ENCODE data around the gene CRNN. TPM values are rescaled to one million over a fixed set of nuclear protein-coding genes. Genes with fewer than 3 reads are reported as not detected.

CRNN gene
- total RNA-seq: not detected
- not detected for polyA plus RNA-seq (ENCODE audit: insufficient read depth in 1 of 8, insufficient read length in 8 of 8, low replicate concordance in 1 of 8)
- long read RNA-seq, donor 1: 0 reads
- long read RNA-seq, donor 2: 0 reads
- long read RNA-seq, donor 3: 0 reads
- long read RNA-seq, donor 4: 0 reads
- long read RNA-seq, donor 5: 0 reads
- long read RNA-seq, donor 6: 0 reads
- long read RNA-seq, donor 7: 0 reads
- long read RNA-seq, donor 8: 0 reads
- long read RNA-seq, donor 9: 0 reads
- long read RNA-seq, donor 10: 0 reads
- long read RNA-seq, donor 11: 0 reads

DNA sequence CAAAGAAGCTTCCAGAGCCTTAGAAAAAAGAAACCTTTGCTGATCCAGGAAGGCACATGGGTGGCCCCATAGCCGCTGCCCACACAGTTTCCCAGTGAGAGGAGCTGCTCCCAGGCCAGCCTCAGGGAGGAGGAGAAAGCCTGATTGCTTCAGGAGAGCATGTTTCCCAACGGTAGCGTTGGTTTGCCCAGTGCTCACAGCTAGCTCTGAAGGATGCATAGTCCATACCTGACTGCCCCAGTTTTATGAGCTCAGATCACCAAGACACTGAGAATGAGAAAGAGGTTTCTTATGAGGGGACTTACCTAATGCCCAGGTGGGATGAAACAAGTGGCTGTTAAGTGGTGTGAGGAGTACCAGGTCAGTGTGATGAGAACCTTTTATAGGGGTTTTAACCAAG is at the start of gene CRNN:
TSS of gene CRNN (minus strand) at position 355 of the 400 bp plus-strand sequence. CDS start 2,030 bp downstream, outside the sequence.
- no peak for DNase-seq
- Histone ChIP-seq H3K36me3 (ENCODE audit: control insufficient read depth, insufficient read depth, low read length) (no peaks in the 10 kb centered on the region), H3K27ac (ENCODE audit: low read length) (no peak within 1 kb of the TSS), H3K27me3 (ENCODE audit: control insufficient read depth, insufficient read depth, low read length) (no peaks in the 10 kb centered on the region), H3K4me3 (ENCODE audit: low read length) (no peak within 1 kb of the TSS), H3K9me3 (replicated peaks; ENCODE audit: control insufficient read depth, low read depth, low read length) (no peaks in the 10 kb centered on the region), H3K4me1 (ENCODE audit: control insufficient read depth, insufficient read depth, low read length) (no peaks in the 10 kb centered on the region)
- WGBS (ENCODE audit: insufficient coverage): 83% methylated on average over 3 of the region's 3 CpGs

DNA sequence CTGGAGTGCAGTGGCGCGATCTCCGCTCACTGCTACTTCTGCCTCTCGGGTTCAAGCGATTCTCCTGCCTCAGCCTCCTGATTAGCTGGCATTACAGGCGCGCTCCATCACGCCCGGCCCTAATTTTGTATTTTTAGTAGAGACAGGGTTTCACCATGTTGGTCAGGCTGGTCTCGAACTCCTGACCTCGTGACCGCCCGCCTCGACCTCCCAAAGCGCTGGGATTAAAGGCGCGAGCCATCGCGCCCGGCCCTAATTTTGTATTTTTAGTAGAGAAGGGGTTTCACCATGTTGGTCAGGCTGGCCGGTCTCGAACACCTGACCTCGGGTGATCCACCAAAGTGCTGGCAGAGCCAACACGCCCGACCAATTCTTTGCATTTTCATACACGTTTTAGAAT is 48.6 kb upstream of the CRNN start:
- DNase-seq: no peak
- over 99% methylated on average over 16 of the region's 26 CpGs for WGBS (ENCODE audit: insufficient coverage)

DNA sequence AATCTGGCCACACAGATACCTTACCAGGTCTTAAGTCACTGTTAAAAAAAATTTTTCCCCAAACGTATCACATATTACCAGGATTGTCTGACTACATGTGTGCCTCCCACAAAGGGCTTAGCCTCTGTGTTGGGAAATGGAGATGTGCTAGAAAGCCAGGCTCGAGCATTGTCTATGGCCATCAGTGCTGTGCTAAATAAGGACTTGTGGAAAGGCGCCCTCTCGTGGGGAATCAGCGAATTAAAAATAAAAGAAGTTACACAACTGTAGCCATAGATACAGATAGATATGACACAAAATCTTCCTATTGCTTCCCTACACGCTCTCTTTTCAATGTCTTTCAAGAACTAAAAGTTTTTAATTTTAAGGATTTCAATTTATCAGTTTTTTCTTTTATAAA is 47.5 kb upstream of the CRNN start:
- no peaks in the 10 kb centered on the region for H3K9me3 ChIP-seq (replicated peaks; ENCODE audit: control insufficient read depth, low read depth, low read length)
- no CpG with 5 or more reads among the region's 6 CpGs for WGBS (ENCODE audit: insufficient coverage)
- peak; percentile 18 for DNase-seq
- H3K27me3 ChIP-seq (ENCODE audit: control insufficient read depth, insufficient read depth, low read length): no peaks in the 10 kb centered on the region
- H3K4me3 ChIP-seq (ENCODE audit: low read length): no peak overlapping the region
- no peak overlapping the region for H3K27ac ChIP-seq (ENCODE audit: low read length)
- no peaks in the 10 kb centered on the region for H3K4me1 ChIP-seq (ENCODE audit: control insufficient read depth, insufficient read depth, low read length)
- no peaks in the 10 kb centered on the region for H3K36me3 ChIP-seq (ENCODE audit: control insufficient read depth, insufficient read depth, low read length)

More for the DNA sequence above, 48.6 kb upstream of the CRNN start:
- no peak overlapping the region for H3K4me3 ChIP-seq (ENCODE audit: low read length)
- no peak overlapping the region for H3K27ac ChIP-seq (ENCODE audit: low read length)
- no peaks in the 10 kb centered on the region for H3K36me3 ChIP-seq (ENCODE audit: control insufficient read depth, insufficient read depth, low read length)
- H3K27me3 ChIP-seq (ENCODE audit: control insufficient read depth, insufficient read depth, low read length): no peaks in the 10 kb centered on the region
- H3K4me1 ChIP-seq (ENCODE audit: control insufficient read depth, insufficient read depth, low read length): no peaks in the 10 kb centered on the region
- H3K9me3 ChIP-seq (replicated peaks; ENCODE audit: control insufficient read depth, low read depth, low read length): no peaks in the 10 kb centered on the region

DNA sequence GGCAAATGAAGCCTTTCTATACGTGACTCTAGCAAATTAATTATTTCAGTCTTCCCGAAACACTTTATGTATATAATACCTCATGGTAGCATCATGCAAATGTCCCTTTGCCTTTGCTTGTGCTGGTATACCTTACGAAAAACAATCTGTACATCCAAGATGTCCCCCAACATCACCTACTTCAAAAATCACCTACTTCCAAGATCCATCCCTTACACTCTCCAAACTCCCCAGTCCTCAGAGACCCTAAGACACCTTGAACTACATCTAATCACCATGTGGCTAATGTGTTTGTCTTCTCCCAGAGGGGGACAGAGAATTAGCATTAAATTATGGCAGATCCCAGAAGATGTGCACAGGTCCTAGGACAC is 46.5 kb upstream of the CRNN start:
- Histone ChIP-seq H3K27me3 (ENCODE audit: control insufficient read depth, insufficient read depth, low read length) (no peaks in the 10 kb centered on the region), H3K4me1 (ENCODE audit: control insufficient read depth, insufficient read depth, low read length) (no peaks in the 10 kb centered on the region), H3K27ac (ENCODE audit: low read length) (no peak overlapping the region), H3K4me3 (ENCODE audit: low read length) (no peak overlapping the region), H3K9me3 (replicated peaks; ENCODE audit: control insufficient read depth, low read depth, low read length) (no peaks in the 10 kb centered on the region), H3K36me3 (ENCODE audit: control insufficient read depth, insufficient read depth, low read length) (no peaks in the 10 kb centered on the region)
- no peak for DNase-seq
- 57% methylated on average over 3 of the region's 3 CpGs for WGBS (ENCODE audit: insufficient coverage)

DNA sequence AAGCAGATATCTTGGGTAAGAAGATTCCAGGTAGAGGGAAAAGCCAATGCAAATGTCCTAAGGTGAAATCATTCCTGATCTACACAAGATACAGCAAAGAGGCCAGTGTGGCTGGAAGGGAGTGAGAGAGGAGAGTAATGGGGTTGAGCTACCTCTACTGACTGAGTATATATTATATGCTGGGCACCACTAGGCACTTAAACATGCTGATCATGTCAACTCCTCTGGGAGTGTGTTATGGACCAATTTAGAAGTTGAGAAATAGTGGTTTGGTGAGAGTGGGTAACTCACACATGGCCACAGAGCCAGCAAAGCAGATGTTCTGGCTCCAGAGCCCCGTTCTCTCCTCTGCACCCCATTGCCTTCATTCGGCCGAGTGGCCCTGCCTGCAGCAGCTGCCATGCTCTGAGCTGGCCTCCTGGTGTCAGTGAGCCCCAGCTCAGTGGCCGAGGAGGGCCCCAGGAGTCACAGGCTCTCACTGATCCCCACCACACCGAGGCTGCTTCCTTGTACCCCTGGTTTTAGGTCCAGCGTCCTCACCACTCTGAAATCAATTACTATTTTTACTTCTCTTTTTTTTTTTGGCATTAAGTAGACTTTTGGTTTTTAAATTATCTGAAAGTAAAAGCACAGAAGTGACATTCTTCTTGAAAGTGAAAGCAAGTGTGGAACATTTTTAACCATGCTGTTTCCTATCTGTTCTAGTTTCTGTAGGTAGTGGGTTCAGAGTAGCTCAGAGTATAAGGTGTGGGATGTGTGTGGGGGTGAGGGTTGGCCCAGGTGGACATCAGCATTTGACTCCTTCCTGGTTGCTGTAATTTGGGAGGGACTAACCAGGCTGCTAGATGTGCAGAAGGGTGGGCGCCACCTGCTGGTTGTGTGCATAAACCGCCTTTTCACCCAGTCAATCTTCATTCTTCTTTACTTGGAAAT is 45.8 kb upstream of the CRNN start:
- Histone ChIP-seq H3K4me1 (ENCODE audit: control insufficient read depth, insufficient read depth, low read length) (no peaks in the 10 kb centered on the region), H3K36me3 (ENCODE audit: control insufficient read depth, insufficient read depth, low read length) (no peaks in the 10 kb centered on the region), H3K4me3 (ENCODE audit: low read length) (no peak overlapping the region), H3K27me3 (ENCODE audit: control insufficient read depth, insufficient read depth, low read length) (no peaks in the 10 kb centered on the region), H3K9me3 (replicated peaks; ENCODE audit: control insufficient read depth, low read depth, low read length) (no peaks in the 10 kb centered on the region), H3K27ac (ENCODE audit: low read length) (no peak overlapping the region)
- 42% methylated on average over 5 of the region's 8 CpGs for WGBS (ENCODE audit: insufficient coverage)
- peak; percentile 8 for DNase-seq

DNA sequence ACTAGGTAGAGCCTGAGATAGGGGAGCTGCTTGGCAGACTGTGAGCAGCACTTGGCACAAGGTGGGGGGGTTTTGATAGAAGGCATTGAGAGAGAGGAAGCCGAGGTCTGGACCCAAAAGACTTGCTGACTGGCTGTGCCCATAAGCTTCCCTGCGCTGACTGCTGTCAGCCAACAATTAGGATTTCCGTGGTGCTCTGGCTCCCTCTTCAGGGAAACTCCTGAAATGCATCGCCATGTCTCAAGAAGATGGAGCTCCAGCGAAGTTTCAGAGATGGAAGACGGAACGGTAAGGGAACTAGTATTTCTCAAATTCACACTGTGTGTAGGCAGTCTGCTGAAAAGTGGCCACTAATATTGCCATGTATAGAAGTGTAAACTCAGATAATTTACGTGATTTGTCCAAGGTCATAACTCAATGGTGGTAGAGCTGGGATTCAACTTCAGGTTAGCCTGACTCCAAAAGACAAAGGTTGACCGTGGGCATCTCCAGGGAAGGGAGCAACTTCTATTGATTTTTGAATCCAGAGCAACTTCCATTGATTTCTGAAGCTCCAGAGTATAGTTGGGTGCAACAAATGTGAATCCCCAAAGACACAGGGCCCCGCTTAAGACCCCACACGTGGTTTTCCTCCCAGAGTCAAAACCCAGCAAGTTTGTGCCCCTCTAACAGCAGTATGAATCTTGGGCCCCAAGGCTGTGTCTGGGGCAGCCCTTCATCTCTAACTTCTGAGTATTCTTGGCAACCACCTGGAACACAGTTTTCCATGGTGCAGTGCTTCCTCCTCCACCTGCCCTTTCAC is 44.5 kb upstream of the CRNN start:
- H3K27me3 ChIP-seq (ENCODE audit: control insufficient read depth, insufficient read depth, low read length): no peaks in the 10 kb centered on the region
- peak; percentile 69 for DNase-seq
- no peak overlapping the region for H3K27ac ChIP-seq (ENCODE audit: low read length)
- no peaks in the 10 kb centered on the region for H3K4me1 ChIP-seq (ENCODE audit: control insufficient read depth, insufficient read depth, low read length)
- no peak overlapping the region for H3K4me3 ChIP-seq (ENCODE audit: low read length)
- 34% methylated on average over 8 of the region's 11 CpGs for WGBS (ENCODE audit: insufficient coverage)
- H3K9me3 ChIP-seq (replicated peaks; ENCODE audit: control insufficient read depth, low read depth, low read length): no peaks in the 10 kb centered on the region
- no peaks in the 10 kb centered on the region for H3K36me3 ChIP-seq (ENCODE audit: control insufficient read depth, insufficient read depth, low read length)

DNA sequence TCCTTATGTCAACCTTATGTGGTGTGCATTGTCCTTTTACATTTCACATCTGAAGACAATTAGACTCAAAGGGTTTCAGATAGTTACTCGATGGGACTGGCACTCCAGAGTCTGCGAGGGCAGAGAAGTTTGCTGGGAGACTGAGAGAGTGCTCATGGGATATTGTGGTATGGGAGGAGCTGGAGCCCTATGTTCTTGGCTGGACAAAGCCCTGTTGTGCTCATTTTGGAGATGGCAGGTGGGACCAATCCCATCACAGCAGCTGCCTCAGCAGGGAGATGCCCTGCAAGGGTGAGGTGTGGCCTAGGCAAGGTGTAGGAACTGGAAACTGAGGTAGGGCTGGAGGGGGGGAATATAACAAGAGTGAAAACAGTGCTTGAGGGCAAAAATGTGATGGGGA is 43.5 kb upstream of the CRNN start:
- Histone ChIP-seq H3K27ac (ENCODE audit: low read length) (no peak overlapping the region), H3K4me1 (ENCODE audit: control insufficient read depth, insufficient read depth, low read length) (no peaks in the 10 kb centered on the region), H3K27me3 (ENCODE audit: control insufficient read depth, insufficient read depth, low read length) (no peaks in the 10 kb centered on the region), H3K36me3 (ENCODE audit: control insufficient read depth, insufficient read depth, low read length) (no peaks in the 10 kb centered on the region), H3K4me3 (ENCODE audit: low read length) (no peak overlapping the region), H3K9me3 (replicated peaks; ENCODE audit: control insufficient read depth, low read depth, low read length) (no peaks in the 10 kb centered on the region)
- no peak for DNase-seq
- WGBS (ENCODE audit: insufficient coverage): no CpG with 5 or more reads among the region's 2 CpGs

DNA sequence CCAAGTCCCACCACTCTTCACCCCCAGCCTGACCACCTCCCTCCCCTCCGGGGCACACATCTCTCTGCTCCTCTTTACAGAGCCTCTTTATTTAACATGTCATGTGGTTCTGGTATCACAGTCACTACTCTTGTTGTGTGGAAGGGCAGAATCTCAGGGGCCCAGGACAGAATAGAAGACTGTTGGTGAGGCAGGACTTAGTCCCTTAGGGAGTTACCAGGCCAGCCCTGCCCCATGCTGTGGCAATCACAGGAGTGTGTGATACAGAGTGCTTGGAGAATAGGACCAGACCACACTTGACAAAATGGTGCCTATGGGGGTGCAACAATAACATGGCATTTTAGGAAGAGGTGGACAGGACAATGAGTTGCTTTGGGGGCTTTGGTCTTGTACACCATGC is 43.0 kb upstream of the CRNN start:
- Histone ChIP-seq H3K4me1 (ENCODE audit: control insufficient read depth, insufficient read depth, low read length) (no peaks in the 10 kb centered on the region), H3K9me3 (replicated peaks; ENCODE audit: control insufficient read depth, low read depth, low read length) (no peaks in the 10 kb centered on the region), H3K4me3 (ENCODE audit: low read length) (no peak overlapping the region), H3K27me3 (ENCODE audit: control insufficient read depth, insufficient read depth, low read length) (no peaks in the 10 kb centered on the region), H3K27ac (ENCODE audit: low read length) (no peak overlapping the region), H3K36me3 (ENCODE audit: control insufficient read depth, insufficient read depth, low read length) (no peaks in the 10 kb centered on the region)
- WGBS (ENCODE audit: insufficient coverage): no CpG with 5 or more reads among the region's 1 CpG
- DNase-seq: no peak

DNA sequence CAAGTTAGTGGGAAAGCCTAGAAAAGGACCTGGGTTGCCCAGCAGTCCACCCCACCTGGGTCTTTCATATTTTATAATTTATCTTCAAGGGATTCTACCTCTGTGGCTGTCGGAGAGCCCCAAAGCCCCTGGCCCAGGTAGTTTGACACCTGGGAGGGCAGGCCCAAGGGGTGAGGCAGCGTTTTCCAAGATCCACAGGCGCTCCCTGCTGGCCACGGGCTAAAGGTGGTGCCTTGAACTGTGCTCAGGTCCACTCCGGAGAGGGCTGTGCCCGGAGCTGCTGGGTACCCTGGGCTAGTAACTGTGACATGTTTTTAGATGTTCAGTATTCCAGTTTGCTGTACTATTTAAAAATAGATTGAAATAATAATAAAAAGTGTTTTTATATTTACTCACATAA is 37.2 kb upstream of the CRNN start:
- Histone ChIP-seq H3K9me3 (replicated peaks; ENCODE audit: control insufficient read depth, low read depth, low read length) (no peaks in the 10 kb centered on the region), H3K4me1 (ENCODE audit: control insufficient read depth, insufficient read depth, low read length) (no peaks in the 10 kb centered on the region), H3K4me3 (ENCODE audit: low read length) (no peak overlapping the region), H3K27me3 (ENCODE audit: control insufficient read depth, insufficient read depth, low read length) (peaks cover 3% of the 10 kb centered on the region), H3K27ac (ENCODE audit: low read length) (no peak overlapping the region), H3K36me3 (ENCODE audit: control insufficient read depth, insufficient read depth, low read length) (no peaks in the 10 kb centered on the region)
- 50% methylated on average over 1 of the region's 6 CpGs for WGBS (ENCODE audit: insufficient coverage)
- DNase-seq: no peak

DNA sequence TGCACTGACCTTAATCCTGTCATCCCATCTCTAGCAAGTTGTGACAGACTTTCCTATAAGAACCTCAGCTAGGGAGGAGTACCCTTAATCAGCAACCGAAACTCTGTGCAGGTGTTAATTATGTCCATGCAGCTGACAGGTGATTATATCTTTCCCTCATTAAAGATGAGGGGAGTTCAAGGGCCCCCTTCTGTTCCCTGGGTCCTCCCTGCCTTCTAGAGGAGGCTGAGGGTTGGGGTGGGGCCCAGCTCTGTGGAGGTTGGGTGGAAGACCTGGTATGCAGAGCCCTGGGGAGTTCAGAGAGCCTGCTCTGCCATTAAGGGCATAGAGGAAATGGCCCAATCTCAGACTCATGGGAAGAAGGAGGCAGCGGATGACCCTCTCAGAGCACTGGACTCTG is 35.6 kb upstream of the CRNN start:
- H3K27me3 ChIP-seq (ENCODE audit: control insufficient read depth, insufficient read depth, low read length): peaks cover 3% of the 10 kb centered on the region
- H3K36me3 ChIP-seq (ENCODE audit: control insufficient read depth, insufficient read depth, low read length): no peaks in the 10 kb centered on the region
- WGBS (ENCODE audit: insufficient coverage): 100% methylated on average over 1 of the region's 2 CpGs
- H3K27ac ChIP-seq (ENCODE audit: low read length): no peak overlapping the region
- H3K4me1 ChIP-seq (ENCODE audit: control insufficient read depth, insufficient read depth, low read length): no peaks in the 10 kb centered on the region
- no peak for DNase-seq
- H3K4me3 ChIP-seq (ENCODE audit: low read length): no peak overlapping the region
- no peaks in the 10 kb centered on the region for H3K9me3 ChIP-seq (replicated peaks; ENCODE audit: control insufficient read depth, low read depth, low read length)
